ENCODE data around the gene TSTD1.
"Not testable (repeated sequence)": the region's sequence is repeated elsewhere in the genome, so short reads cannot be mapped to it uniquely, and the experiment has no call there.

Gene TSTD1

GRCh38 chr1:160993544-160994193 is 45.1 kb downstream of the TSTD1 start:
- no peak for DNase-seq (ENCODE audit: extremely low read depth, low read depth)
- no peak overlapping the region for H3K4me3 ChIP-seq (replicated peaks; ENCODE audit: low read depth, low read length)
- TF ChIP-seq CTCF (IDR thresholded peaks at IDR 0.05; ENCODE audit: low read depth, low read length, missing control alignments), result peak; percentile 27

- H3K4me3 ChIP-seq (replicated peaks; ENCODE audit: low read depth, low read length); DNase-seq (ENCODE audit: extremely low read depth, low read depth): not testable (repeated sequence)
Observed at GRCh38 chr1:160992036-160992435, 46.7 kb downstream of the TSTD1 start.

Measured in HFF-Myc (cell line).